ENCODE results near the gene HOMER2.

HOMER2 gene

GRCh38 chr15:82928711-82929110, 23.8 kb downstream of the HOMER2 start:
- DNase-seq: no peak

- DNase-seq: no peak
These were observed 28.8 kb downstream of the HOMER2 start for GRCh38 chr15:82923744-82924143.

GRCh38 chr15:82922737-82923136, 29.8 kb downstream of the HOMER2 start:
- DNase-seq: no peak

GRCh38 chr15:82921939-82922338, 30.6 kb downstream of the HOMER2 start:
- no peak for DNase-seq

GRCh38 chr15:82921242-82921641, 31.3 kb downstream of the HOMER2 start:
- no peak for DNase-seq

- DNase-seq: peak; percentile 38
These were observed 33.2 kb downstream of the HOMER2 start for GRCh38 chr15:82919231-82919886.

- DNase-seq: no peak
These were observed 33.8 kb downstream of the HOMER2 start for GRCh38 chr15:82918607-82919230.

GRCh38 chr15:82918162-82918561, 34.4 kb downstream of the HOMER2 start:
- no peak for DNase-seq

GRCh38 chr15:82917249-82917648, 35.3 kb downstream of the HOMER2 start:
- no peak for DNase-seq

- DNase-seq: no peak
These were observed 36.2 kb downstream of the HOMER2 start for GRCh38 chr15:82916161-82916952.

GRCh38 chr15:82914396-82914795, 38.1 kb downstream of the HOMER2 start:
- DNase-seq: no peak

- no peak for DNase-seq
These were observed 41.1 kb downstream of the HOMER2 start for GRCh38 chr15:82911458-82911857.

- DNase-seq: no peak
These were observed 41.8 kb downstream of the HOMER2 start for GRCh38 chr15:82910721-82911120.

- no peak for DNase-seq
These were observed 43.3 kb downstream of the HOMER2 start for GRCh38 chr15:82909080-82909815.

GRCh38 chr15:82907350-82907749, 45.2 kb downstream of the HOMER2 start:
- no peak for DNase-seq

GRCh38 chr15:82904574-82904973, 47.9 kb downstream of the HOMER2 start:
- DNase-seq: no peak

- DNase-seq: no peak
These were observed 49.0 kb downstream of the HOMER2 start for GRCh38 chr15:82903511-82903910.

- no peak for DNase-seq
These were observed 51.3 kb downstream of the HOMER2 start for GRCh38 chr15:82901114-82901805.

- DNase-seq: no peak
These were observed 51.9 kb downstream of the HOMER2 start for GRCh38 chr15:82900511-82901060.

- no peak for DNase-seq
These were observed 53.6 kb downstream of the HOMER2 start for GRCh38 chr15:82898961-82899360.

- no peak for DNase-seq
These were observed 56.5 kb downstream of the HOMER2 start for GRCh38 chr15:82895983-82896382.

- peak; percentile 40 for DNase-seq
These were observed 57.5 kb downstream of the HOMER2 start for GRCh38 chr15:82894971-82895520.
